GM19240 (cell line): ENCODE results near the gene APMAP.
"Not testable (repeated sequence)": the region's sequence is repeated elsewhere in the genome, so short reads cannot be mapped to it uniquely, and the experiment has no call there.

Source experiments
- DNase-seq: peaks from one replicate; pipeline ENCODE4 v3.0.0; 2011; ENCODE audit warnings: low spot score; ENCODE audit not compliant: insufficient read length

The APMAP gene

DNA sequence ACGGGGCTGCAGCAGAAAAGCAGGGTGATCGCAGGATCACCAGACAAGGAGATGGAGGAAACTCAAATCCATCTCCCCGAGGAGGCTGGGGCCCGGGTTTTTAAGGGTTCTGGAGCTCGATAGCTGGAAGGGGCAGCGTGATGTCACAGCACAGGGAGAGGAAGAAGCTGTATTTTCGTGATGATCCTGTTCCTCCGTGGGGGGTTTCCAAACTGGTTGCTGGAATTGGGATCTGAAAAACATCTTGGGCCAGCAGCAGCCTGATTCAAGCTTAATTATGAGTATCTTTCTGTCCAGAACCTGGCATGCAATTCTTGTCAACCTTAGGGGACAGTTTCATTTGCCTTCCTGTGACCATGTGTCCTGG lies 39.4 kb downstream of the APMAP start:
- no peak for DNase-seq

- DNase-seq, result no peak
Observed at GRCh38 chr20:24952376-24953208, 40.0 kb downstream of the APMAP start.

- no peak for DNase-seq
Observed at GRCh38 chr20:24951536-24952083, 40.9 kb downstream of the APMAP start.

- no peak for DNase-seq
Observed at GRCh38 chr20:24950836-24951525, 41.6 kb downstream of the APMAP start.

GRCh38 chr20:24950128-24950835 lies 42.3 kb downstream of the APMAP start:
- DNase-seq, result no peak

DNA sequence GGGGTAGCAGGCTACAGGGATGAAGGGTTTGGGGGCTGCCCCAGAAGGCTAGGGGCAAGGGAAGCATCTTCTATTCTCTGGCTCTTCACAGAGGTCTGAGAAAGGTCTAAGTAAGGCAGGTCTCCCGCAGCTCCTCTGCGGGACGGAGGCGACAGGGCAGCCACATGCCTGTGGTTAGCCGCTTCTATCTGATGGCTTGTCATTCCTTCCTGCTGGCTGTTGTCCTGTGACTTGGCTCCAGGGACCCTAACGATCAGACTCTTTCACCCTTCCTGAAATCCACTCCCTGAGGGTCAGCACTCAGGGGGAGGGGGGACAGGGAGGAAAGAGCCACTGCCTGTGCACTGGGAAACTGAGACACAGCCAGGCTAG lies 42.8 kb downstream of the APMAP start:
- DNase-seq, result no peak

DNA sequence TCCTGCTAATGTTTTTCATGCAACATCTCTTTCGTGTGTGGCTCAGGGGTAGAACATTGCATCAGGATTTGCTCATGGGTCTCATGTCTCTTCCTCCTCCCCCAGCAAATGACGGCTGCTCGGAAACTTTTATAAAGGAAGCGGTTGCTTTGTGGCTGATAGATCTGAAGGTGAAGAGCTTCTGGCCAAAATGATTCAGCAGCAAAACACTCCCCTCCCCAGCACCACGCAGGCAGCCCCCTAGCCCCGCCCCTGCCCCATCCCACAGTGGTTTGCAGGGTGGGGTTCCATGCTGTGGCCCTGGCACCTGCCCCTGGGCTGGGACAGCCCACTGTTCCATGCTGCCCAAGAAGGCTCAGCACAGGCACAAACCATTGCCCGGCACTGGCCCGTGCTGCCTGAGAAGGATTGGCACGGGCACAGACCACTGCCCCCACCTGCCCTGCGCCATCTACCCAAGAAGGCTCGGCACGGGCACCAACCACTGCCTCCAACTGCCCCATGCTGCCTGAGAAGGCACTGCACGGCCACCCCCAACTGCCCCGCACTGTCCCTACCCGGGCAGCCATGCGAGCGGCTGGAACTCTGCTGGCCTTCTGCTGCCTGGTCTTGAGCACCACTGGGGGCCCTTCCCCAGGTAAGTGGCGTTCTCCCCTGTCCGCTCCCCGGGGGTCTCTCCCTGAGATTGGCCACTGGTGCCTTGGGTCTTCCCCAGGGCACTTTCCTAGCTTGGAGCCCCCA lies 43.4 kb downstream of the APMAP start, which contains the start of gene CST7:
TSS of gene CST7 (plus strand) at position 331 of the 741 bp plus-strand sequence. CDS start at position 568, 237 bp downstream.
- DNase-seq, result no peak

DNA sequence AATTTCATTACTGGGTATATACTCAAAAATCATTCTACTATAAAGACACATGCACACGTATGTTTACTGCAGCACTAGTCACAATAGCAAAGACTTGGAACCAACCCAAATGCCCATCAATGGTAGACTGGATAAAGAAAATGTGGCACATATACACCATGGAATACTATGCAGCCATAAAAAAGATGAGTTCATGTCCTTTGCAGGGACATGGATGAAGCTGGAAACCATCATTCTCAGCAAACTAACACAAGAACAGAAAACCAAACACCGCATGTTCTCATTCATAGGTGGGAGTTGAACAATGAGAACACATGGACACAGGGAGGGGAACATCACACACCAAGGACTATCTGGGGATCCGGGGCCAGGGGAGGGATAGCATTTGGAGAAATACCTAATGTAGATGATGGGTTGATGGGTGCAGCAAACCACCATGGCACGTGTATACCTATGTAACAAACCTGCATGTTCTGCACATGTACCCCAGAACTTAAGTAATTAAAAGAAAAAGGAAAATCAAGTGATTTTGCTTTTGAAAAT lies 44.1 kb downstream of the APMAP start:
- DNase-seq, result not testable (repeated sequence)

DNA sequence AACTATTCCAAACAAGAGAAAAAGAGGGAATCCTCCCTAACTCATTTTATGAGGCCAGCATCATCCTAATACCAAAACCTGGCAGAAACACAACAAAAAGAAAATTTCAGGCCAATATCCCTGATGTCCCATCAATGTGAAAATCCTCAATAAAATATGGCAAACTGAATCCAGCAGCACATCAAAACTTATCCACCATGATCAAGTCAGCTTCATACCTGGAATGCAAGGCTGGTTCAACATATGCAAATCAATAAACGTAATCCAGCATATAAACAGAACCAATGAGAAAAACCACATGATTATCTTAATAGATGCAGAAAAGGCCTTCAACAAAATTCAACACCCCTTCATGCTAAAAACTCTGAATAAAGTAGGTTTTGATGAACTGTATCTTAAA lies 46.2 kb downstream of the APMAP start:
- DNase-seq, result not testable (repeated sequence)

- no peak for DNase-seq
Observed at GRCh38 chr20:24943731-24944130, 48.8 kb downstream of the APMAP start.

DNA sequence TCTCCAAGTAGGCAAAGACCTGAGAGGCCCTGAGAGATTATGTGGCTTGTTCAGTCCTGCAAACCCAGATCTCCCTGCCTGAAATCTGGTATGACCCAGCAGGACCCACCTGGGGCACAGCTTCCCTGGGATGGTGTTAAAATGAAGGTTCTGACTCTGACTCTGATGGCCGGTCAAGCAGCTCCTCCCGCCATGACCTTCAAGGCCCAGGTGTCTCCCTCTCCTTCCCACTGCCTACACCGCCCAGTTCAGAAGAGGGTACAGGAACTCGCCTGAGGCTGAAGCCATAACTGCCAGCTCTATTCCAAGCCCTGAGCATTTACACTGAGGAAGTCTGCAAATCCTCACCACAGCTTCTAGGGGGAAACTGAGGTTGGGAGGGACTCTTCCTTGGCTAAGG lies 49.4 kb downstream of the APMAP start:
- DNase-seq, result no peak

DNA sequence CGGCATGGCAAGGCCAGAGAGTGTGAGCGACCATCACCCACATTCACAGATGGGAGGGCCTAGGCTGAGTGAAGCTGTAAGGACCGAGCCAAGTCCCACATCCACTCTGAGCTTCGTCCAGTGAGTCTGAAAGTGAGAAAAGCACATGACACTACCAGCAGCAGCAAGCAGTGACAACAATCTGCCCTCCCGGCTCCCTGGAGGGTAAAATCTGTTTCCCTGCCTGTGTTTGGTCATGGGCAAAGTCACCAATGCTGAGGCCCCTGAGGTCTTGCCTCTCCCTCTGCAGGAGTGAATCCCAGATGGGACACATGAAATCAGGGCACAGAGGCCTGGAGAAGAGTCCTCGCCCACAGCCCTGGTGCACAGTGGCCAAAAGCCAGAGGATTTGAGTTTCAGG lies 49.9 kb downstream of the APMAP start:
- no peak for DNase-seq

DNA sequence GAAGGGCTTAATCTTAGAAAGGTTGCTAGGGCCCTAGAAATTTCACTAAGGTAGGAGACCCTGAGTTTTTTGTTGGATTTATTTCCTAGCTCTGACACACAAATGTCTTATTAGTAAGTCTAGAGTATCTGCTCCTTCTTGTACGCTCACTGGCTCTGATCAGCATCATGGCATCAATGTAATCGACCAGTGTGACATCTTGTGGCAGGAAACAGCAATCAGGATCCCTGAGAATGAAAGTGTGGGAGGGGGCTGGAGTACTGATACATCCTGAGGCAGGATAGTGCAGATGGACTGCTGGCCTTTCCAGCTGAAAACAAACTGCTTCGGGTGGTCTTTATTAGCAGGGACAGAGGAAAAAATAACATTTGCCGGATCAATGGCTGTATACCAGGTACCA lies 53.5 kb downstream of the APMAP start:
- no peak for DNase-seq

- DNase-seq, result no peak
Observed at GRCh38 chr20:24938498-24938897, 54.1 kb downstream of the APMAP start.

GRCh38 chr20:24937579-24937978 lies 55.0 kb downstream of the APMAP start:
- DNase-seq, result no peak

DNA sequence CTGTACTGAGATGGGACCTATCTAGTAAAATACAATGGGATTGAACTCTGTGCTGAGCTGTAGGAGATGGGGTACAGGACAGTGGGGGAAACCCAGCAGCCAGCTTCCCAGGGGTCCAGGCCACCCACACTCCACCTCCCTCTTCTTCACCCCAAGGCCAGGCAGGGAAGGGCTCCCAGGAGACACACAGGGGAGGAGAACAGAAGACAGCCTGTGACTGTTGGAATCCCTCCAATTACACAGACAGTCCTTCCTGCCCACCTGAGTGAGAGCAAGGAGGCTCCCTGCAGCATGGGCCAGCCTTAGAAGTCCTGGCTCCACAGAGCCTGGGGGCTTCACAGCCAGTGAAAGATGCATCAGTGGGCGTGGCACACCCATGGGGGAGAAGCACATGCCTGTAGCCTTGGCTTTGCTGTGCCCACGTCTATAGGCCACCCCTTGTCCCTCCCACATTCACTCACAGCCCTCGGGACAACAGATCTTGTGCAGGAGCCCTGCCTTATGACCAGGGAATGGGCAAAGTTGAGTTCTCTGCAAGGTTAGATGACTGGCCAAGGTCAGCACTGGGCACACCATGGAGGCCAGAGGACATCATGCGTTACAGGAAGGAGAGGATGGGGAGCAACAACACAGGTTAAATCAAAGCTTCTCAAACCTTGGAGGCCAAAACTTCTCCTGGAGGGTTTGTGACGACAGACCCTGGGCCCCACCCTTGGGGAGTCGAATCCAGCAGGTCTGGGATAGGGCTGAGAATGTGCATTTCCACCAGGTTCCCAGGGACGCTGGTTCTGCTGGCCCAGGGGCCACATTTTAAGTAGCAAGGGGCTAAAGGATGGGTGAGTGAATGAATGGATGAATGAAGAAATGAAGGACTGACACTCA lies 55.8 kb downstream of the APMAP start:
- no peak for DNase-seq

DNA sequence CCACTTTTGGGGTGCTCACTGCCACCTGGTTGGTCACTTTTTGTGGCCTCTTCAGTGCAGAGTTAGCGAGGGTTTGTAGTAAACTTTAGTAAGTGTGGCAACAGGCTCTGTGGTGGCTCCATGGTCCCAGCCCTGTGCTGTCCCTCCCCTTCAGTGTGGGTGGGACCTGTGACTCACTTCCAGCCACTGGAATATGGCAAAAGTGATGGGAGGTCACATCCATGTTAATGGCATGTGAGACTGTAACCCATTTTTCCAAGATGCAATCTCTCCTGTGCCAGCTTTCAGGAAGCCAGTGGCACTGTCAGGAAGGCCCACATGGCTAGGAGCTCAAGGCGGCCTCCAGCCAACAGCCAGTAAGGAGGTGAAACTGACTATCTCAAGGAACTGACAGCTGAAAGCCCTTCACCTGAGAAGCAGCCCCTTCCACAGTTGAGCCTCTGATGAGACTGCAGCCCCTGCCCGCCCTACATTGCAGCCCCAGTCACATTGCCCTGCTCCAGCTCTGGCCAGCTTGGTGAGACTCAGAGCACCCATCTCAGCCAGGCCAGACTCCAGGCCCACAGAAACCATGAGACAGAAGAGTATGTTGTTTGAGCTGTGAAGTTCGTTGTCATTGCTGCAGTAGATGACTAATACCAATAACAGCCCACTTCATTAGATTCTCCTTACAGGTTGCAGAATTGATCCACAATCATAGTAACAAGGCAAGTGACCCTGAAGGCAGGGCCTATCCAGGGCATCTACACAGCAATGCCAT lies 56.6 kb downstream of the APMAP start:
- no peak for DNase-seq

- no peak for DNase-seq
Observed at GRCh38 chr20:24935140-24935539, 57.4 kb downstream of the APMAP start.

DNA sequence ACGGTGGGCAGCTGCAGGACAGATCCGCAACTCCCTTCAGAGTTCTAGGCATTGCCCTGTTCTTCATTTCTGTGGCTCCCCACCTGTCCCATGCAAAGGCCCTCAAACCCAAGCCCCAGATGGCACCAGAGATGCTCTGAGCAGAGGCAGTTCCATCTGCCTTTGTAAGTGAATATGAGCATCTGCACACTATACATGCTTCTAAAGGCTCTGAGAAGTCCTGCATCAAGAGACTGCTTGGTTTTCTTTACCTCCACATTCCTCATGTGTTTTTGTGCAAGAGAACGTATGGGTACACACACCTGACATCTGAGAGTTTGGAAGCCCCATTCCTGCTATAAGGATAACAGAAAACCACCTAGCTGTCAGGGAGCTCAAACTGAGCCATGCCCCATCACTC lies 57.8 kb downstream of the APMAP start:
- DNase-seq, result no peak
